ENCODE results near the gene SAFB2.

SAFB2 gene

DNA sequence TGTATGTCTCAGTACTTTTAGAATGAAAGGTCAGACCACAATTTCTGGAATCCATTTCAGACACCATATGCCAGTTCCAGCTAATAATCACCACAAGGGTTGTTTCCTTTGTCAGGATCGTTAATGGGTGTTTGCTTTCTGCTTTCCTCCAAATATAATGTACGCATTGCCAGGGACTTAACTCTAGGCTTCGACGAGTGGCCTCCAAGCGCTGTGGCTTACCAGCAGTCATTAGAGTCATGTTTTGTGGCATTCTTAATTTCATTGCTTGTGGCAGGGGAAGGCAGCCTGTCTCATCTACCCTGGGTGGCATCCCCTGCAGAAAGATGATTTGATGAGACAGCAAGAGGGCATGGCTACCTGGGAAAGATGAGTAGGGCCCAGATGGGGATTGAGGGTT, 22.8 kb upstream of the SAFB2 start:
- TF ChIP-seq, protein P1, sequence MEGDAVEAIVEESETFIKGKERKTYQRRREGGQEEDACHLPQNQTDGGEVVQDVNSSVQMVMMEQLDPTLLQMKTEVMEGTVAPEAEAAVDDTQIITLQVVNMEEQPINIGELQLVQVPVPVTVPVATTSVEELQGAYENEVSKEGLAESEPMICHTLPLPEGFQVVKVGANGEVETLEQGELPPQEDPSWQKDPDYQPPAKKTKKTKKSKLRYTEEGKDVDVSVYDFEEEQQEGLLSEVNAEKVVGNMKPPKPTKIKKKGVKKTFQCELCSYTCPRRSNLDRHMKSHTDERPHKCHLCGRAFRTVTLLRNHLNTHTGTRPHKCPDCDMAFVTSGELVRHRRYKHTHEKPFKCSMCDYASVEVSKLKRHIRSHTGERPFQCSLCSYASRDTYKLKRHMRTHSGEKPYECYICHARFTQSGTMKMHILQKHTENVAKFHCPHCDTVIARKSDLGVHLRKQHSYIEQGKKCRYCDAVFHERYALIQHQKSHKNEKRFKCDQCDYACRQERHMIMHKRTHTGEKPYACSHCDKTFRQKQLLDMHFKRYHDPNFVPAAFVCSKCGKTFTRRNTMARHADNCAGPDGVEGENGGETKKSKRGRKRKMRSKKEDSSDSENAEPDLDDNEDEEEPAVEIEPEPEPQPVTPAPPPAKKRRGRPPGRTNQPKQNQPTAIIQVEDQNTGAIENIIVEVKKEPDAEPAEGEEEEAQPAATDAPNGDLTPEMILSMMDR (IDR thresholded peaks at IDR 0.05), result no peak

GRCh38 chr19:5644037-5644436, 21.5 kb upstream of the SAFB2 start:
- TF ChIP-seq, protein P1 (IDR thresholded peaks at IDR 0.05), result no peak

DNA sequence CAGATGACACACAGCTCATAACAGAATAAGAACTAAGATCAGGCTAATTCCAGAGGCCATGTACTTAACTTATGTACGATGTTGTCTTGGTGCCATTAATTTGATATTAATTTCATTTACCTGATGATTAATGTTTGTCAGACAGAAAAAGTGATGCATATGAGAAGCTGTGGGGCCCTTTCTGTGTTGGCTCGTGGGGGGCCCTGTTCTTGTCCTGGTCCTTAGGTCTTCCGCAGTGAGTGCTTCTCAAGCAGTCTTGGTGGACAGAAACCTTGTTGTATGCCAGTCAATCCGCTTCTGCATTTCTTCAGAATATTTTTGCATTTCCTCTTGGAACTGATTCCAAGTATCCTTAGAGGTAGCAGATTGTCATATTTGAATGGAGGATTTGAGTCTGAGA, 20.5 kb upstream of the SAFB2 start:
- TF ChIP-seq, protein P1 (IDR thresholded peaks at IDR 0.05), result no peak

- TF ChIP-seq, protein P1 (IDR thresholded peaks at IDR 0.05), result no peak
These were observed 19.6 kb upstream of the SAFB2 start for GRCh38 chr19:5642204-5642603.

GRCh38 chr19:5641171-5641570, 18.6 kb upstream of the SAFB2 start:
- TF ChIP-seq, protein P1 (IDR thresholded peaks at IDR 0.05), result no peak

DNA sequence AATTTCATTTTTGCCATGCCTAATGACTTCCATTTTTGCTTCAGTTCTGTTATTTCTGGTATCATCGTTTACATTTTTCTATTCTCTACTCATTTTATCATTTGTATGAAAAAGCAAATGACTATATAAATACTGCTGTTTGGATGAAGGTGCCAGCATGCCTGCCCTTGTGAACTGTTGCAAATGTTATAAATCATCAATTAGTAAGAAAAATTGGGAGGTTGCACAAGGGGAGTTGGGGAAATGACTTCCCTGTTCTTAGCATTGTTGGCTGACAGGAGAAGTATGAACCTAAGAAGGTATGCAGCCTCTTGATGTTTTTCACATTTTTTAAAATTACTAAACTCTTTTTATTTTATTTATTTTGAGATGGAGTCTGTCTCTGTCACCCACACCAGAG, 15.4 kb upstream of the SAFB2 start:
- TF ChIP-seq, protein P1 (IDR thresholded peaks at IDR 0.05), result no peak

GRCh38 chr19:5635427-5635826, 12.9 kb upstream of the SAFB2 start:
- TF ChIP-seq, protein P1 (IDR thresholded peaks at IDR 0.05), result no peak

DNA sequence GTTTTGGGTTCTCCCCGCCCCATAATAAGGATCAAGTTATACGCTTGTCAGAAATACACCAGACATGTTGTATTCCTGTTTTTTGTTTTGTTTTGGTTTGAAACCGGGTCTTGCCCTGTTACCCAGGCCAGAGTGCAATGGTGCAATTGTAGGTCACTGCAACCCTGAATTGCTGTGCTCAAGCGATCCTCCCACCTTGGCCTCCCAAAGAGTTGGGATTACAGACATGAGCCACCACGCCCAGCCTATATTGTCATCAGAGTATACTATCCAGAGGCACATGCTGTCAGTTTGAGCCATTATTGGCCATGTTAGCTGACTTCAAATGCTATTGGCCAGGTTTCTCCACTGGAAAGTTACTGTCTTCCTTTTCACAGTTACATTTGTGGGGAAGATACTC, 10.1 kb upstream of the SAFB2 start:
- TF ChIP-seq, protein P1 (IDR thresholded peaks at IDR 0.05), result no peak

All from LNCAP (cell line).